Smooth muscle cell (in vitro differentiated cells): ENCODE measurements around the gene PLAAT1. TPM values are rescaled to one million over a fixed set of nuclear protein-coding genes. Genes with fewer than 3 reads are reported as not detected.

Source experiments
- DNase-seq: peaks from one replicate; lab custom pipeline; 2025; ENCODE audit not compliant: unreplicated experiment; lab: John Stamatoyannopoulos, UW
- H2AFZ ChIP-seq: fragments of 200-600 bp; sonication (generic); 2 replicates; pipeline ENCODE4 v1.6.0; 2016; ENCODE audit warnings: antibody characterized with exemption, low read depth, mild to moderate bottlenecking
- H3F3A ChIP-seq: fragments of 200-600 bp; sonication (generic); 2 replicates; pipeline ENCODE4 v1.6.0; 2017; ENCODE audit warnings: antibody characterized with exemption, low read depth
- H3K27ac ChIP-seq: fragments of 200-600 bp; sonication (generic); 2 replicates; pipeline ENCODE4 v1.5.1; 2016; ENCODE audit warnings: low read depth, mild to moderate bottlenecking
- H3K27me3 ChIP-seq: fragments of 200-600 bp; sonication (generic); 2 replicates; pipeline ENCODE4 v1.6.1; 2016; ENCODE audit warnings: low read depth, mild to moderate bottlenecking
- H3K36me3 ChIP-seq: fragments of 200-600 bp; sonication (generic); 2 replicates; pipeline ENCODE4 v1.5.1; 2016; ENCODE audit warnings: low read depth
- H3K4me1 ChIP-seq: fragments of 200-600 bp; sonication (generic); 2 replicates; pipeline ENCODE4 v1.5.1; 2016; ENCODE audit warnings: low read depth
- H3K4me2 ChIP-seq: fragments of 200-600 bp; sonication (generic); 2 replicates; pipeline ENCODE4 v1.6.0; 2016; ENCODE audit warnings: mild to moderate bottlenecking
- H3K4me3 ChIP-seq: fragments of 200-600 bp; sonication (generic); 2 replicates; pipeline ENCODE4 v1.5.1; 2016; ENCODE audit warnings: mild to moderate bottlenecking
- H3K79me2 ChIP-seq: fragments of 200-600 bp; sonication (generic); 2 replicates; pipeline ENCODE4 v1.6.0; 2016; ENCODE audit warnings: low read depth, mild to moderate bottlenecking
- H3K9ac ChIP-seq: fragments of 200-600 bp; sonication (generic); 2 replicates; pipeline ENCODE4 v1.6.0; 2016; ENCODE audit warnings: low read depth
- H3K9me3 ChIP-seq: fragments of 200-600 bp; sonication (generic); replicated peaks from 2 replicates; pipeline ENCODE4 v1.5.1; 2016; ENCODE audit warnings: low read depth
- H4K20me1 ChIP-seq: fragments of 200-600 bp; sonication (generic); 2 replicates; pipeline ENCODE4 v1.6.0; 2016; ENCODE audit warnings: low read depth
- WGBS: methylation state at CpG from one replicate; pipeline ENCODE4 v1.1.7; 2016; ENCODE audit warnings: low lambda C conversion rate; 5-methylcytosine and 5-hydroxymethylcytosine counted together
- polyA plus RNA-seq: library from polyadenylated mRNA; unstranded; fragments of >200 nt; fragmentation: Nextera tagmentation; extraction: Ambion mirVana; gene quantifications from 2 replicates; pipeline ENCODE4 v1.2.1, GENCODE V29; 2016
- total RNA-seq: library from RNA; depleted of rRNA; stranded (reverse); fragments of >200 nt; gene quantifications from 2 replicates; pipeline ENCODE4 v1.2.3, GENCODE V29; 2014
- TF ChIP-seq, protein P1 (sequence below): fragments of 200-600 bp; sonication (generic); IDR thresholded peaks from 2 replicates; pipeline ENCODE4 v1.5.1; 2017; ENCODE audit warnings: borderline replicate concordance, mild to moderate bottlenecking, antibody characterized with exemption; ENCODE audit not compliant: insufficient read depth, poor library complexity, severe bottlenecking

PLAAT1 gene
- total and polyA plus RNA-seq, 2 experiments from 2014 or later: 2.1 to 3.3 TPM

DNA sequence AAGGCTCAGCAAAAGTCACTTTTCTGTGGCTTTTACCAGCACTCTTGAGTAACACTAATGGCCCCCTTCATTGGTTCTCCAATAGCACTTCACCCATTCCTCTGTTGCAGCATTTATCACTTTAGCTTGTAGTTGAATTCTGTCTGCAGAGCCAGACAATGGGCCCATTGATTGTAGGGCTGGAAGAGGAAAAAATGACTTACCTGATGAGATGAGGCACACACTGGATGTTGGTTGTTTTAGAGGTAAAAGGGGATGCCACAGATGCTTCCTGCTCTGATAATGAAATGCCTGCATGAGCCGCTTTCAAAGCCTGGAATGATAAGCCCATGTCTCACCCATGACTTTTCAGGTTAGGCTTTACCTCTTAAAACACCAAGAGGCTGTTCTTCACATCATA lies 64.3 kb downstream of the PLAAT1 start:
- WGBS: 43% methylated on average over 1 of the region's 1 CpG
- Histone ChIP-seq H3K27ac (no peak overlapping the region), H4K20me1 (no peaks in the 10 kb centered on the region), H2AFZ (no peak overlapping the region), H3K4me3 (no peak overlapping the region), H3F3A (no peaks in the 10 kb centered on the region), H3K9me3 (no peaks in the 10 kb centered on the region), H3K4me1 (no peaks in the 10 kb centered on the region), H3K4me2 (no peak overlapping the region), H3K9ac (no peak overlapping the region), H3K27me3 (no peaks in the 10 kb centered on the region), H3K79me2 (no peaks in the 10 kb centered on the region), H3K36me3 (no peaks in the 10 kb centered on the region)
- DNase-seq: no peak
- TF ChIP-seq, protein P1, sequence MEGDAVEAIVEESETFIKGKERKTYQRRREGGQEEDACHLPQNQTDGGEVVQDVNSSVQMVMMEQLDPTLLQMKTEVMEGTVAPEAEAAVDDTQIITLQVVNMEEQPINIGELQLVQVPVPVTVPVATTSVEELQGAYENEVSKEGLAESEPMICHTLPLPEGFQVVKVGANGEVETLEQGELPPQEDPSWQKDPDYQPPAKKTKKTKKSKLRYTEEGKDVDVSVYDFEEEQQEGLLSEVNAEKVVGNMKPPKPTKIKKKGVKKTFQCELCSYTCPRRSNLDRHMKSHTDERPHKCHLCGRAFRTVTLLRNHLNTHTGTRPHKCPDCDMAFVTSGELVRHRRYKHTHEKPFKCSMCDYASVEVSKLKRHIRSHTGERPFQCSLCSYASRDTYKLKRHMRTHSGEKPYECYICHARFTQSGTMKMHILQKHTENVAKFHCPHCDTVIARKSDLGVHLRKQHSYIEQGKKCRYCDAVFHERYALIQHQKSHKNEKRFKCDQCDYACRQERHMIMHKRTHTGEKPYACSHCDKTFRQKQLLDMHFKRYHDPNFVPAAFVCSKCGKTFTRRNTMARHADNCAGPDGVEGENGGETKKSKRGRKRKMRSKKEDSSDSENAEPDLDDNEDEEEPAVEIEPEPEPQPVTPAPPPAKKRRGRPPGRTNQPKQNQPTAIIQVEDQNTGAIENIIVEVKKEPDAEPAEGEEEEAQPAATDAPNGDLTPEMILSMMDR: no peak

DNA sequence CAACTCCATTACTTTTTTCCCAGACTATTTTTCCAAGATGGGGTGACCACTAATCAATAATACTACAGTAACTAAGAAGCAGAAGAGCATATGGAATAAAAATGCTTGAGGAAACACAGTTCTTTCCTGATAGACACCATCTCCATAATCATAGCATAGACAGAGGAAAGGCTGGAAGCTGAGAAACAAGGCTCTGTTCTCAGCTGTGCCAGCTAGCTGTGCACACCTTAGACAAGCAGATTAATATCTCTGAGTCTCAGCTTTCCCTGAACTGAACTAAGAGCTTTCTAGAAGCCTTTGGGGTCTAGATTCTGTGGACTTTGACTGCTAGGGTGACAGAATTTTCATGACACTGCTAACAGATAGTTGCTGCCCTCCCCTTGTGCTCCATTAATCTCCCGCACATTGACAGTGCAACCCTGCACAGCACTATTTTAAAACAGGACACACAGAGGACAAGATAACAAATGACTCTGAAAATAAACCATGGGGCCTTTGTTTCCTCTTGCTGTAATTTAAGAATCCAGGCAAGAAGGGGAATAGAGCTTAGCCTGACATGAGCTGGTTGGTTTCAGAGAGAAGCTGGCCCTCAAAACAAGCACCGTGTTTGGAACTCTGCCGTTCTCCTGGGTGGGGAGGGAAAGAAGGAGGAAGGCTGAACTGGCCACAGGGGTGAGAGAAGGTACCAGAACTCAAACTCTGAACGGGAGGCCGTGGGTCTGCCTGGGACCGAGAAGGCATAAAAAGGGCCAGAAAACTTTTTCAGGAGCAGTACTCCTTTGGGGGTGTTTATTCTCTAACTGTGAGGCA lies 70.1 kb downstream of the PLAAT1 start:
- Histone ChIP-seq H3K4me3 (no peak overlapping the region), H3K4me2 (no peak overlapping the region), H3F3A (no peaks in the 10 kb centered on the region), H3K9me3 (no peaks in the 10 kb centered on the region), H3K27me3 (no peaks in the 10 kb centered on the region), H3K4me1 (no peaks in the 10 kb centered on the region), H3K9ac (no peak overlapping the region), H3K36me3 (no peaks in the 10 kb centered on the region), H4K20me1 (no peaks in the 10 kb centered on the region), H3K27ac (no peak overlapping the region), H3K79me2 (no peaks in the 10 kb centered on the region), H2AFZ (no peak overlapping the region)
- WGBS: 76% methylated on average over 6 of the region's 6 CpGs
- no peak for DNase-seq
- TF ChIP-seq, protein P1: no peak

DNA sequence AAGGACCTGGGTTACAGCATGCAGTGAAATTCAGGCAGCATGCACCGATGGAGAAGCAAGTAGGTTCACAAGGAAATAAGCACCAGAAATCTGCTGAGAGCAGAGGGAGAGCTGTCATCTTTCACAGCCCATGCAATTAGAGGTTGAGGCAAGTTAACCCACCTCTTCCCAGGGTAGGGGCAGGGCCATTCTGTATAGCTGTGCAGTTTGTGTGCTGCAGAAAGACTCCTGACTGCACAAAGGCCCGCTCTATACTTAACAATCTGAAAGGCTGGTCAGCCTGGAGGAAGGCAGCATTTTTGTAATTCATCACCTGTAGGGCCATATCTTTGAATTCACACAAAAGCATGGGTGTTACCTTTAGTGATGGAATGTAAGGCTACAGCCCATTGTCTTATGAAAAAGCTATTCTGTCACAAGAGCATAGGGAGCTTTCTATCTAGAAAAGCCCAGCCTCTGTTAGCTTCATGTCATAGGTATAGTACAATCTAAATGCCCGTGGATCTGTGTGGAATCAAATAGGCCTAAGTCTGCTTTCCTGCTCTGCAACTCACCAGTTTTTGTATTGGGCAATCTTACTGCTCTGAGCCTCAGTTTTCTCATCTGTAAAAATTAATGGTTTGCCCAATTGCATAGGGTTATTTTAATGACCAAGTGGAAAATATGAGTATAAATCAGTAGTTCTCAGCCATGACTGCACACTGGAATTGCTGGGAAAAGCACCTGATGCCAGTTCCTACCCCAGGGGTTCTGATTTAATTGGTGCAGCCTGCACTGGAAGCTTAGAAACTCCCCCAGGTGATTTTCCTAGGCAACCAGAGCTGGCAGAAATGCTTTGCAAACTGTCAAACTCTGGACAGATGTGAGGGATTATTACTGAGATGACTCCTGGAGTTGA lies 72.3 kb downstream of the PLAAT1 start:
- TF ChIP-seq, protein P1: no peak
- H3K79me2 ChIP-seq: no peaks in the 10 kb centered on the region
- H3K4me1 ChIP-seq: no peaks in the 10 kb centered on the region
- no peak for DNase-seq
- no peaks in the 10 kb centered on the region for H4K20me1 ChIP-seq
- H3K36me3 ChIP-seq: no peaks in the 10 kb centered on the region
- H3K9ac ChIP-seq: no peak overlapping the region
- H3K4me2 ChIP-seq: no peak overlapping the region
- no peaks in the 10 kb centered on the region for H3K9me3 ChIP-seq
- WGBS: 89% methylated on average over 3 of the region's 3 CpGs
- H3F3A ChIP-seq: no peaks in the 10 kb centered on the region
- H3K4me3 ChIP-seq: no peak overlapping the region
- H2AFZ ChIP-seq: no peak overlapping the region
- H3K27ac ChIP-seq: no peak overlapping the region
- no peaks in the 10 kb centered on the region for H3K27me3 ChIP-seq
